C4-2B (cell line): Measurements from ENCODE around the gene RBFOX2.
A peak's percentile ranks its signal among the peaks of the same experiment; 100 is the strongest.

Source experiments
- H3K27ac ChIP-seq: fragments of 450-650 bp; 2 replicates; pipeline ENCODE4 v1.5.1; 2017
- ZFX ChIP-seq: fragments of 450-650 bp; IDR thresholded peaks from 2 replicates; pipeline ENCODE4 v1.6.1; 2017
- TF ChIP-seq, protein P1 (sequence below): fragments of 450-650 bp; conservative IDR thresholded peaks from 2 replicates; pipeline ENCODE4 v1.5.1; 2017; ENCODE audit warnings: mild to moderate bottlenecking

Gene RBFOX2

DNA sequence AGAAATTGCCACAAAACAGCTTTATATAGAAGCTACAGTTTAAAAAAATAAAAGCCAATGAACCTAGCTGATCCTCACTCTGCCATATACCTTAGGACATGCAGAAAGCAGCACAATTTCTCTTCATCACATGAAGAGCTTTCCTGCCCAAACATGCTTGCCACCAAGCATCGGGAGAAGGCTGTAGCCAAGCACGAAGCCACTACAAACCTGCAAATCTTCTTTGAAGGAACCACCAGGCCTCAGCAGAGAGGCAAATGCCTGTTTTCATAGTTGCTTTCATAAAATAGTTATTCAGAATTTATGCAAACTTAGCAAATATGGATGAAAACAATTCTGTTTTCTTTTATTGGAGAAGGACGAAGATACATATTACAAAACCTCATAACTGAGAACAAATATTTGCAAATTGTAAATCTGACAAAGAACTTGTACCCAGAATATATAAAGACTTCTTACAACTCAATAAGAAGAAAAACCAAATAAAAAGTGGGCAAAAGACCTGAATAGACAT is 100.3 kb downstream of the RBFOX2 start:
- TF ChIP-seq ZFX = no peak
- TF ChIP-seq, protein P1, sequence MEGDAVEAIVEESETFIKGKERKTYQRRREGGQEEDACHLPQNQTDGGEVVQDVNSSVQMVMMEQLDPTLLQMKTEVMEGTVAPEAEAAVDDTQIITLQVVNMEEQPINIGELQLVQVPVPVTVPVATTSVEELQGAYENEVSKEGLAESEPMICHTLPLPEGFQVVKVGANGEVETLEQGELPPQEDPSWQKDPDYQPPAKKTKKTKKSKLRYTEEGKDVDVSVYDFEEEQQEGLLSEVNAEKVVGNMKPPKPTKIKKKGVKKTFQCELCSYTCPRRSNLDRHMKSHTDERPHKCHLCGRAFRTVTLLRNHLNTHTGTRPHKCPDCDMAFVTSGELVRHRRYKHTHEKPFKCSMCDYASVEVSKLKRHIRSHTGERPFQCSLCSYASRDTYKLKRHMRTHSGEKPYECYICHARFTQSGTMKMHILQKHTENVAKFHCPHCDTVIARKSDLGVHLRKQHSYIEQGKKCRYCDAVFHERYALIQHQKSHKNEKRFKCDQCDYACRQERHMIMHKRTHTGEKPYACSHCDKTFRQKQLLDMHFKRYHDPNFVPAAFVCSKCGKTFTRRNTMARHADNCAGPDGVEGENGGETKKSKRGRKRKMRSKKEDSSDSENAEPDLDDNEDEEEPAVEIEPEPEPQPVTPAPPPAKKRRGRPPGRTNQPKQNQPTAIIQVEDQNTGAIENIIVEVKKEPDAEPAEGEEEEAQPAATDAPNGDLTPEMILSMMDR = no peak
- H3K27ac ChIP-seq = peak overlapping the region; percentile 35; the same call in 1 of the 2 replicates

DNA sequence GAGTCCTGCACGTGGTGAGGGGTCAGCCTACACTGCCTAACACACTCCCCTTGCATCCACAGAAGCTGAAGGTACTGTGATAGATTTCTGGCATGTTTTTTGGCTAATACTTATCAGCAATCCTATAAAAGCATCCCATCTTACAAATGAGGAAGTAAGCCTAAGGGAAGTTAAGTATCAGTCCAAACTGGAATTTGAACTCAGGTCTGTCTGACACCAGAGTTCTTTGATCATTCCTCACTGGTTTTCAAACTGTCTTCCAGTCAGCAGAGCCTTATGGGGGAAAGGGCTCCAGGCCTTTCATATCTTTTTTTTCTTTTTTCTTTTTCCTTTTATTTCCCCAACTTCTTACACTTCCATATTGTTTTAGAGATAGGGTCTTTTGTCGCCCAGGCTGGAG is 105.6 kb downstream of the RBFOX2 start:
- no peak for TF ChIP-seq ZFX
- TF ChIP-seq, protein P1 = no peak
- H3K27ac ChIP-seq = no peak overlapping the region

DNA sequence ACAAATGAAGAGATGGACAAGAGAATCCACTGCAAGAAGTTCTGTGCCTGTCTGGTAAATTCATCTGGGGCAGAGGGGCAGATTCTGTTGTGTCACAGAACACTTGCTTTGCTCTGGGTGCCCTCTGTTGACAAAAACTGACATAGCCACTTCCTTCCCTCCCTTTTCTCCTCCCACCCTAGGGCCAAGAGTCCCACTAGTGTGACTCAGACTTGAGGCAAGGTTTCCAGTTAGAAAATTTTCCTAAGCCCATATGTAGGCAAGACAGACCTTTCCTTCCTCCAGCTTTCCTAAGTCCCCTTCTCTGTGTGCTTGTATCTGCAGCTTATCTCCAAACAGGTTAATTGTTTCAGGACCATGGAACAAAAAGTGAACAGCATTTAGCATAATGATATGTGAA is 106.8 kb downstream of the RBFOX2 start:
- H3K27ac ChIP-seq = no peak overlapping the region
- TF ChIP-seq, protein P1 = peak; percentile 82
- no peak for TF ChIP-seq ZFX

DNA sequence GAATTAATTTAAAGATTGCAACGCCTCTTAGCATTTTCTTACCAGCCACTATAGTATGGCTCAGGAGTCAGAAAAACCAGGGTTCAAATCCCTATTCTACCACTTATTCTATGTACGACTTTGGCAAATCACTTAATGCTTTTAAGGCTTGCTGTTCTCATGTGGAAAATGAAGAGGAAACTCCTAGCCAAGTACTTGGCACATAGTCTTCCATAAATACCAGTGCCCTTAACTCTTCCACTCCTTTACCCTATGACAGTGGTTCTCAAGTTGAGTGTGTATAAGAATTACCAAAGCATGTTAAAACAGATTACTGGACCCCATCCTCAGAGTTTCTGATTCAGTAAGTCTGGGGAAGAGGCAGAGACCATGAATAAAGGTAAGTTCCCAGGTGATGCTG is 107.6 kb downstream of the RBFOX2 start:
- no peak overlapping the region for H3K27ac ChIP-seq
- no peak for TF ChIP-seq ZFX

DNA sequence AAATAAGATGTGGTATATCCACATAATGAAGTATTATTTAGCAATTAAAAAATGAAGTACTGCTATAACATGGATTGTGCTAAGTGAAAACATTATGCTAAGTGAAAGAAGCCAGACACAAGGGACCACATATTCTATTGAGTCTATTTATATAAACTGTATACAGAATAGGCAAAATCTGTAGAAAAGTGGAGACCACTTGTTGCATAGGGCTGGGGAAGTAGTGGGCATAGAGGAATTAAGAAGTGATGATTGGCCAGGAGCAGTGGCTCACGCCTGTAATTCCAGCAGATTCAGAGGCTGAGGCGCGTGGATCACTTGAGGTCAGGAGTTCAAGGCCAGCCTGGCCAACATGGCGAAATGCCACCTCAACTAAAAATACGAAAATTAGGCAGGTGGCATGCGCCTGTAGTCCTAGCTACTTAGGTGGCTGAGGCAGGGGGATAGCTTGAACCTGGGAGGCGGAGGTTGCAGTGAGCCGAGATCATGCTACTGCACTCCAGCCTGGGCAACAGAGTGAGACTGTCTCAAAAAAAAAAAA is 109.6 kb downstream of the RBFOX2 start:
- TF ChIP-seq ZFX = no peak
- TF ChIP-seq, protein P1 = no peak
- H3K27ac ChIP-seq = no peak overlapping the region

DNA sequence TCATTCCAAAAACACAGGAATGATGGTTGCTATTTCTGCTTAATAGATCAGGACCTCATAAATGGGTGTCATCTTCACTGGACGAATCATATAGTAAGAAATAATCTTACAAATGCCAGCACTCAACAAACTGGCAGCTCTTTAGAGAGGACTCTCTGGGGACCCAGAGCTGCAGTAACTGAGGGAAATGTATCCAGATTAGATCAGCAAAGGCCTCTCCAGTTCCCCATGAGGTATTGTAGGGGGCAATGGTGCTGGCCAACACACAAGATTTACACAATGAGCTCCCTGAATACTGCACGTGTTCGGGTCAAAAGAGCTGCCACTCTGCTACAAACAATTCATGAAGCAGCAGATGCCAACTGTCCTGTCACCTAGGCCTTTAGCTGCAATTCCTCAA is 110.2 kb downstream of the RBFOX2 start:
- TF ChIP-seq, protein P1 = no peak
- no peak for TF ChIP-seq ZFX
- H3K27ac ChIP-seq = no peak overlapping the region

DNA sequence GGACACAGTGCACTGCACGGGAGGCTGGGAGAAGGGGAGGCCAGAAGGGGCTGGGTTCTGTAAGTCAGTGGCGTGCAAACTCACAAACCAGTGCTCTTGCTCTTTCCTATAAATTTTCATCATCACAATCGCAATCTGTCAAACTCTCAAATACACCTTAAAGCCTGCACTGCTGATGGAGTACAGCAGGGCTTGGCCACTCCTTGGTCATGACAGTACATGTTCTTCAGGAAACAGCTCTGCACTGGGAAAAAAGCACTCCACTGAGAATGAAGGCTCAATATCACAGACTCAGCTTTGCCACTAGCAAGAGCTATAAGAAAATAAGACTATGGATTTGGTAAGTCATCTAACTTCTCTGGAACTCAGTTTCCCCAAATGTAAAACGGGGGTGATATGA is 111.0 kb downstream of the RBFOX2 start:
- H3K27ac ChIP-seq = no peak overlapping the region
- no peak for TF ChIP-seq ZFX
- TF ChIP-seq, protein P1 = no peak

DNA sequence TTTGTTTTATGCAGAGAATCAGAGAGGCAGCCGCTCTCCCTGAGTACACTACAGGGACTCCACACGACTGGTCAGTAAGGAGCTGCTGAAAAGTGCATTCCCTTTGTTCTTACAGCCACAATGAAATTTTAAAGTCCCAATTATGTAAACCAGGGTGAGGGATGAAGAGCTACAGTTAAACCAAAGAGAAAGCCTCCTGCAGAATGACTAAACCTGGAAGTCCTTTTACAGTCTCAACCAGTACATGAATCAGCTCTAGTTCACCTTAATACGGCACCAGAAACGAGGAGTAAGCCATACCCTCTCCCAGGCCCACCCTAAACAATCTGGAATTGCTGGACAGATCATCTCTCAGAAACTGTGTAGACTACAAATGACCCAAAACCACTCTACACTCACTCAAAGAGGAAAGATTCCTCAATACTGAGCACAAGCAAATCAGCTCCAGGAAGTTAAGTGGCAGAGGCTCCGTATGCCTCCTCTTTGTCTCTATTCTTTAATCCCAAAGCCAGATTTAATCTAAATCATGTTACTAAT is 113.1 kb downstream of the RBFOX2 start:
- TF ChIP-seq ZFX = no peak
- TF ChIP-seq, protein P1 = no peak
- H3K27ac ChIP-seq = peak overlapping the region; percentile 86; the same call in 1 of the 2 replicates
